ENCODE results near the gene SORBS1.

SORBS1 gene

DNA sequence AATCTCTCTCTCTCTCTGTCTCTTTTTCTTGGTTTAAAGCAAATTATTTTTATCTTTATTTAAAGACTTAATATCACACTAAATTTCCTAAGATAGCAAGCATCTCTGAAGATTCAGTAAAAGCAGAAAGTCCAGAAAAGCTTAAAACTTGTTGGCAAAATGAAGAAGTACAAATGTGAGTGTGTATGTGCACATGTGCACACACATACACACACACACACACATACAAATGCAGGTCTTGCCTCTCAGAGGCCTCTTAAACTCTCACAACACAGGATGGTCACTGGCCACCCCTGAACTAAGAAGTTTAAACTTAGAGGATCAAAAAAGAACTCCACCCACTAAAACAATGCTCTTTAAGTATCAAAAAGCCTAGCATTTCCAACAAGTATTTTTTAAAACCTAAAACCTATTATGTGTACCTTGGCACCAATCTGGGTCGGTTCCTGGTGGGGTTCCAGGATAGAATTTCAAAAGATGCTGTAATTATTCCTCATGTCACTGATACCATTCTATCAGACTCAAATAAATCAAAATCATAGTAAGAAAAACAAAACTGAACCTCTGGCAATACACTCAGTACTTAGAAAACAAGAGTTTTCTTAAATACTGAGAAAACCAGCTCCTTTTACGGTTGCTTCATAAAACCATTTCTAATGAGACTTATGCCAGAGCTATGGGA lies 55.0 kb downstream of the SORBS1 start:
- no peak for DNase-seq
- no peaks in the 10 kb centered on the region for H3K4me1 ChIP-seq (ENCODE audit: control insufficient read depth, insufficient read depth, low read length, poor library complexity, severe bottlenecking)
- no peaks in the 10 kb centered on the region for H3K9me3 ChIP-seq (ENCODE audit: control insufficient read depth, low read length)
- H3K27me3 ChIP-seq (replicated peaks; ENCODE audit: control insufficient read depth, insufficient read depth, low read length, poor library complexity, severe bottlenecking): no peaks in the 10 kb centered on the region
- H3K27ac ChIP-seq (ENCODE audit: insufficient read depth, low read length, poor library complexity, severe bottlenecking): no peak overlapping the region
- H3K4me3 ChIP-seq (ENCODE audit: insufficient read depth, low read depth, low read length, poor library complexity, severe bottlenecking): no peak overlapping the region
- H3K36me3 ChIP-seq (ENCODE audit: control insufficient read depth, insufficient read depth, low read length): no peaks in the 10 kb centered on the region

DNA sequence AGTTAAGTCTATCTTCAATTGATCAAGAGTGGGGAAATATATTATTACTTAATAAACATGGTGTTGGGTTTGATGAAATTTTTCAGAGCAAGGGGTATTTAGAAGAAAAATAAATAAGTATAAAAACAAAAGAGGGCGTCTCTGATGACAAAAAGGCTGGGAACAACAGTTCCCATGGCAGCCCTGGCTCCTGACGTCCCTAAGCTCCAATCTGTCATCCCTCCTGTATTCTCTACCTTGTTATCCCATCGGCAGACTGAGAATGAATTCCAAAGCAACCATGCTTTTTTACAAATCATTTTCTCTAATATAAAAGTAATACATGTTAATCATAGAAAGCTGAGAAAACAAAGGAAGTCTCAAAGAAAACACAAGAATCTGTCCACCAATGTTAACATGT lies 55.5 kb downstream of the SORBS1 start:
- Histone ChIP-seq H3K36me3 (ENCODE audit: control insufficient read depth, insufficient read depth, low read length) (no peaks in the 10 kb centered on the region), H3K27me3 (replicated peaks; ENCODE audit: control insufficient read depth, insufficient read depth, low read length, poor library complexity, severe bottlenecking) (no peaks in the 10 kb centered on the region), H3K4me3 (ENCODE audit: insufficient read depth, low read depth, low read length, poor library complexity, severe bottlenecking) (no peak overlapping the region), H3K4me1 (ENCODE audit: control insufficient read depth, insufficient read depth, low read length, poor library complexity, severe bottlenecking) (no peaks in the 10 kb centered on the region), H3K9me3 (ENCODE audit: control insufficient read depth, low read length) (no peaks in the 10 kb centered on the region), H3K27ac (ENCODE audit: insufficient read depth, low read length, poor library complexity, severe bottlenecking) (no peak overlapping the region)
- DNase-seq: no peak

- Histone ChIP-seq H3K27ac (ENCODE audit: insufficient read depth, low read length, poor library complexity, severe bottlenecking) (no peak overlapping the region), H3K4me3 (ENCODE audit: insufficient read depth, low read depth, low read length, poor library complexity, severe bottlenecking) (no peak overlapping the region), H3K9me3 (ENCODE audit: control insufficient read depth, low read length) (no peaks in the 10 kb centered on the region), H3K27me3 (replicated peaks; ENCODE audit: control insufficient read depth, insufficient read depth, low read length, poor library complexity, severe bottlenecking) (no peaks in the 10 kb centered on the region), H3K36me3 (ENCODE audit: control insufficient read depth, insufficient read depth, low read length) (no peaks in the 10 kb centered on the region), H3K4me1 (ENCODE audit: control insufficient read depth, insufficient read depth, low read length, poor library complexity, severe bottlenecking) (no peaks in the 10 kb centered on the region)
- no peak for DNase-seq
These were observed 56.0 kb downstream of the SORBS1 start for GRCh38 chr10:95505084-95505610.

DNA sequence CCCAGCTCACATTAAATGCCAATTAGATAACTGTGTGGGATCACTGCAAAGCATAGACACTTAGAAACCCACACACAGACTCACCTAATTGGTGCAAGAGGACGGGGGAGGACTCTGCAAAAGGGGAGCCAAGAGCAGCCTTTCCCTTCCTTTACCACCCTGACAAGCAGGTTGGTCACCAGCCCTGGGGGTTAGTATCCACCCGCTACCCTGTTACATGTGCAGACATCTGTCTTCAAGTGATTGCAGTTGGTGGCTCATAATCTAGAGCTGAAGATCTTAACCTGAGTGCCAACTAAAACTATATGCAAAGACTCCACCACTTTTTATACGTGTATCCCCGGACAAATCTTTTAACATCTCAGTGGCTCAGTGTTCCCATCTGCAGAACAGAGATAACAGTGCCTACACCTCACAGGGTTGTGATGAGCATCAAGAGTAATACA lies 56.9 kb downstream of the SORBS1 start:
- Histone ChIP-seq H3K27me3 (replicated peaks; ENCODE audit: control insufficient read depth, insufficient read depth, low read length, poor library complexity, severe bottlenecking) (no peaks in the 10 kb centered on the region), H3K27ac (ENCODE audit: insufficient read depth, low read length, poor library complexity, severe bottlenecking) (no peak overlapping the region), H3K4me1 (ENCODE audit: control insufficient read depth, insufficient read depth, low read length, poor library complexity, severe bottlenecking) (no peaks in the 10 kb centered on the region), H3K36me3 (ENCODE audit: control insufficient read depth, insufficient read depth, low read length) (no peaks in the 10 kb centered on the region), H3K9me3 (ENCODE audit: control insufficient read depth, low read length) (no peaks in the 10 kb centered on the region), H3K4me3 (ENCODE audit: insufficient read depth, low read depth, low read length, poor library complexity, severe bottlenecking) (no peak overlapping the region)
- no peak for DNase-seq

DNA sequence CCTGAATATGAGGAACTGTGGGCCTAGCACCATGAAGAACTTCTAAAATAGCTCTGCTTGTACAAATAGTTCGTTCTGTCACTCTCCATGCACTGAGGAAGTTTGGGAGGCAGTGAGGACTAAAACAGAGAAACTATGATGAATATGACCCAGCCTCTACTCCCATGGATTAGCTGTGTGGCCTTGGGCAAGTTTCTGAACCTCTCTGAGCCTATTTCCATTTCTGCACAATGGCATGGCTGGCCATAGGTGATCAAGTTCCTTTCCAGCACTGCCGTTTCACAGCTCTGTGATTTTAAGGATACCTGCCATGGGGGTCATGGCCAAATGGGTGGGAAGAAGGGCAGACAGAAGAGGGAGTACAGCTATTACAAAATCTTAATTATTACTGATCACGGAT lies 57.6 kb downstream of the SORBS1 start:
- Histone ChIP-seq H3K27ac (ENCODE audit: insufficient read depth, low read length, poor library complexity, severe bottlenecking) (no peak overlapping the region), H3K4me3 (ENCODE audit: insufficient read depth, low read depth, low read length, poor library complexity, severe bottlenecking) (no peak overlapping the region), H3K4me1 (ENCODE audit: control insufficient read depth, insufficient read depth, low read length, poor library complexity, severe bottlenecking) (no peaks in the 10 kb centered on the region), H3K27me3 (replicated peaks; ENCODE audit: control insufficient read depth, insufficient read depth, low read length, poor library complexity, severe bottlenecking) (no peaks in the 10 kb centered on the region), H3K9me3 (ENCODE audit: control insufficient read depth, low read length) (no peaks in the 10 kb centered on the region), H3K36me3 (ENCODE audit: control insufficient read depth, insufficient read depth, low read length) (no peaks in the 10 kb centered on the region)
- DNase-seq: no peak

- H3K36me3 ChIP-seq (ENCODE audit: control insufficient read depth, insufficient read depth, low read length): no peaks in the 10 kb centered on the region
- H3K4me1 ChIP-seq (ENCODE audit: control insufficient read depth, insufficient read depth, low read length, poor library complexity, severe bottlenecking): no peaks in the 10 kb centered on the region
- no peak overlapping the region for H3K4me3 ChIP-seq (ENCODE audit: insufficient read depth, low read depth, low read length, poor library complexity, severe bottlenecking)
These were observed 58.2 kb downstream of the SORBS1 start for GRCh38 chr10:95503001-95503400.

DNA sequence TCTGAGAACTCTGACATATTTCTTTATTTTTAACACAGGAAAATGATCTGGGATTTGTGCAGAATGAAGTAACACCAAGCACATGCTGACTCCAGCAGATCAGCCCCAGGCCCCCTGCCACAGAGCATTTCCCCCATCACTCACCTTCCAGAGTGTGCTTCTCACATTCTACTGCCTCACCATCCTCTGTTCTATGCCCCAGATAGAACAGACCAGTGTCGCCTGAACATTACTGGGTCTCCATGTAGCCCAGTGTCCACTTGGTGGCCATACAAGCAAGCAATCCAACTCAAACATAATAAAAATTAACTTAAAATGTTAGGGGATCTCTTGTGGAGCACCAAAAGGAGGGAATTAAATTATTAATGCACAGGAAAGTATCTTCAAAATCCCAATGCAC lies 58.8 kb downstream of the SORBS1 start:
- Histone ChIP-seq H3K27ac (ENCODE audit: insufficient read depth, low read length, poor library complexity, severe bottlenecking) (no peak overlapping the region), H3K27me3 (replicated peaks; ENCODE audit: control insufficient read depth, insufficient read depth, low read length, poor library complexity, severe bottlenecking) (no peaks in the 10 kb centered on the region), H3K9me3 (ENCODE audit: control insufficient read depth, low read length) (no peaks in the 10 kb centered on the region), H3K36me3 (ENCODE audit: control insufficient read depth, insufficient read depth, low read length) (no peaks in the 10 kb centered on the region), H3K4me3 (ENCODE audit: insufficient read depth, low read depth, low read length, poor library complexity, severe bottlenecking) (no peak overlapping the region), H3K4me1 (ENCODE audit: control insufficient read depth, insufficient read depth, low read length, poor library complexity, severe bottlenecking) (no peaks in the 10 kb centered on the region)
- no peak for DNase-seq

More at GRCh38 chr10:95503001-95503400, 58.2 kb downstream of the SORBS1 start:
- Histone ChIP-seq H3K27me3 (replicated peaks; ENCODE audit: control insufficient read depth, insufficient read depth, low read length, poor library complexity, severe bottlenecking) (no peaks in the 10 kb centered on the region), H3K27ac (ENCODE audit: insufficient read depth, low read length, poor library complexity, severe bottlenecking) (no peak overlapping the region), H3K9me3 (ENCODE audit: control insufficient read depth, low read length) (no peaks in the 10 kb centered on the region)
- DNase-seq: no peak

GRCh38 chr10:95501203-95502094 lies 59.7 kb downstream of the SORBS1 start:
- H3K27ac ChIP-seq (ENCODE audit: insufficient read depth, low read length, poor library complexity, severe bottlenecking): no peak overlapping the region
- no peaks in the 10 kb centered on the region for H3K4me1 ChIP-seq (ENCODE audit: control insufficient read depth, insufficient read depth, low read length, poor library complexity, severe bottlenecking)
- H3K4me3 ChIP-seq (ENCODE audit: insufficient read depth, low read depth, low read length, poor library complexity, severe bottlenecking): no peak overlapping the region
- H3K9me3 ChIP-seq (ENCODE audit: control insufficient read depth, low read length): no peaks in the 10 kb centered on the region
- H3K27me3 ChIP-seq (replicated peaks; ENCODE audit: control insufficient read depth, insufficient read depth, low read length, poor library complexity, severe bottlenecking): no peaks in the 10 kb centered on the region
- no peaks in the 10 kb centered on the region for H3K36me3 ChIP-seq (ENCODE audit: control insufficient read depth, insufficient read depth, low read length)
- DNase-seq: no peak

DNA sequence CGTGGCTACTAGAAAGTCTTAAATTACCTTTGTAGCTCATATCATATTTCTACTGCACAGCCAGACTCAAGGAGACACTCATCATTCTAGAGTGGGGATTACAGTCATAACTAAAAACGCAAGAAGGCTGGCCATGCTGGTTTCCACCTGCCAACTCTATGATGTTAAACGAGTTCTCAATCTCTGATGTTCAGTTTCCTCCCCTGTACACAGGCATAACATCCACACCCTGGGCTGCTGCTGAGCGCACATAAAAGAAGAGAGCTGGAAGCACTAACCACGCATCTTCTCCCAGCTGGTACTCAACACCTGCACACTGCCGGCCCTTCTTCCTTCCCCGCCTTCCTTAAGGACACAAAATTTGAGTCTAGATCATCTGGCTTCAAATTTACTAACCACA lies 60.5 kb downstream of the SORBS1 start:
- H3K27me3 ChIP-seq (replicated peaks; ENCODE audit: control insufficient read depth, insufficient read depth, low read length, poor library complexity, severe bottlenecking): no peaks in the 10 kb centered on the region
- H3K9me3 ChIP-seq (ENCODE audit: control insufficient read depth, low read length): no peaks in the 10 kb centered on the region
- H3K4me1 ChIP-seq (ENCODE audit: control insufficient read depth, insufficient read depth, low read length, poor library complexity, severe bottlenecking): no peaks in the 10 kb centered on the region
- DNase-seq: no peak
- no peaks in the 10 kb centered on the region for H3K36me3 ChIP-seq (ENCODE audit: control insufficient read depth, insufficient read depth, low read length)
- no peak overlapping the region for H3K4me3 ChIP-seq (ENCODE audit: insufficient read depth, low read depth, low read length, poor library complexity, severe bottlenecking)
- no peak overlapping the region for H3K27ac ChIP-seq (ENCODE audit: insufficient read depth, low read length, poor library complexity, severe bottlenecking)

- DNase-seq: no peak
- H3K9me3 ChIP-seq (ENCODE audit: control insufficient read depth, low read length): no peaks in the 10 kb centered on the region
- no peaks in the 10 kb centered on the region for H3K36me3 ChIP-seq (ENCODE audit: control insufficient read depth, insufficient read depth, low read length)
- no peaks in the 10 kb centered on the region for H3K27me3 ChIP-seq (replicated peaks; ENCODE audit: control insufficient read depth, insufficient read depth, low read length, poor library complexity, severe bottlenecking)
- no peak overlapping the region for H3K27ac ChIP-seq (ENCODE audit: insufficient read depth, low read length, poor library complexity, severe bottlenecking)
- no peak overlapping the region for H3K4me3 ChIP-seq (ENCODE audit: insufficient read depth, low read depth, low read length, poor library complexity, severe bottlenecking)
- H3K4me1 ChIP-seq (ENCODE audit: control insufficient read depth, insufficient read depth, low read length, poor library complexity, severe bottlenecking): no peaks in the 10 kb centered on the region
These were observed 61.1 kb downstream of the SORBS1 start for GRCh38 chr10:95500097-95500496.
